HL-60 (cell line): Measurements from ENCODE around the gene TULP4.
"Not testable (repeated sequence)": the region's sequence is repeated elsewhere in the genome, so short reads cannot be mapped to it uniquely, and the experiment has no call there.

Experiments used
- DNase-seq, 2 experiments: peaks; one replicate each; pipeline ENCODE4 v3.0.0-alpha.2; 2010 to 2020; ENCODE audit warnings: low read depth in 1 of 2, low spot score in 1 of 2
- H3K27ac ChIP-seq: fragments of 250-450 bp; sonication (Bioruptor Pico); replicated peaks from 2 replicates; pipeline ENCODE4 v1.5.1; 2020; ENCODE audit warnings: mild to moderate bottlenecking, moderate library complexity
- H3K27me3 ChIP-seq: fragments of 250-450 bp; sonication (Bioruptor Pico); 2 replicates; pipeline ENCODE4 v1.5.1; 2021; ENCODE audit warnings: mild to moderate bottlenecking, moderate library complexity; ENCODE audit not compliant: insufficient read depth, poor library complexity, severe bottlenecking
- H3K4me3 ChIP-seq: replicated peaks from 2 replicates; pipeline ENCODE4 v1.5.1; 2011; ENCODE audit warnings: mild to moderate bottlenecking, control low read depth, low read length; ENCODE audit not compliant: insufficient read depth
- GABPA ChIP-seq: IDR thresholded peaks from 2 replicates; pipeline ENCODE4 v1.6.1; 2012; ENCODE audit warnings: low read depth
- POLR2AphosphoS5 ChIP-seq: IDR thresholded peaks from 2 replicates; pipeline ENCODE4 v1.6.1; 2012; ENCODE audit warnings: low read depth
- SPI1 ChIP-seq: IDR thresholded peaks from 2 replicates; pipeline ENCODE4 v1.6.1; 2012; ENCODE audit warnings: low read depth, mild to moderate bottlenecking, borderline replicate concordance
- TF ChIP-seq, protein P1 (sequence below): IDR thresholded peaks from one replicate; pipeline ENCODE4 v1.5.1; 2011; ENCODE audit warnings: low read length, control low read depth, inconsistent platforms; ENCODE audit not compliant: insufficient read depth
- TF ChIP-seq, protein P2 (sequence below): IDR thresholded peaks from 2 replicates; pipeline ENCODE4 v1.6.1; 2012; ENCODE audit warnings: low read depth; ENCODE audit not compliant: insufficient replicate concordance

TULP4 gene

GRCh38 chr6:158402184-158402583 lies 89.9 kb downstream of the TULP4 start:
- H3K4me3 ChIP-seq: no peak overlapping the region
- H3K27ac ChIP-seq: no peak overlapping the region
- DNase-seq: no peak
- no peaks in the 10 kb centered on the region for H3K27me3 ChIP-seq
- no peak for TF ChIP-seq GABPA
- TF ChIP-seq, protein P1, sequence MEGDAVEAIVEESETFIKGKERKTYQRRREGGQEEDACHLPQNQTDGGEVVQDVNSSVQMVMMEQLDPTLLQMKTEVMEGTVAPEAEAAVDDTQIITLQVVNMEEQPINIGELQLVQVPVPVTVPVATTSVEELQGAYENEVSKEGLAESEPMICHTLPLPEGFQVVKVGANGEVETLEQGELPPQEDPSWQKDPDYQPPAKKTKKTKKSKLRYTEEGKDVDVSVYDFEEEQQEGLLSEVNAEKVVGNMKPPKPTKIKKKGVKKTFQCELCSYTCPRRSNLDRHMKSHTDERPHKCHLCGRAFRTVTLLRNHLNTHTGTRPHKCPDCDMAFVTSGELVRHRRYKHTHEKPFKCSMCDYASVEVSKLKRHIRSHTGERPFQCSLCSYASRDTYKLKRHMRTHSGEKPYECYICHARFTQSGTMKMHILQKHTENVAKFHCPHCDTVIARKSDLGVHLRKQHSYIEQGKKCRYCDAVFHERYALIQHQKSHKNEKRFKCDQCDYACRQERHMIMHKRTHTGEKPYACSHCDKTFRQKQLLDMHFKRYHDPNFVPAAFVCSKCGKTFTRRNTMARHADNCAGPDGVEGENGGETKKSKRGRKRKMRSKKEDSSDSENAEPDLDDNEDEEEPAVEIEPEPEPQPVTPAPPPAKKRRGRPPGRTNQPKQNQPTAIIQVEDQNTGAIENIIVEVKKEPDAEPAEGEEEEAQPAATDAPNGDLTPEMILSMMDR: no peak
- no peak for TF ChIP-seq SPI1
- TF ChIP-seq, protein P2, sequence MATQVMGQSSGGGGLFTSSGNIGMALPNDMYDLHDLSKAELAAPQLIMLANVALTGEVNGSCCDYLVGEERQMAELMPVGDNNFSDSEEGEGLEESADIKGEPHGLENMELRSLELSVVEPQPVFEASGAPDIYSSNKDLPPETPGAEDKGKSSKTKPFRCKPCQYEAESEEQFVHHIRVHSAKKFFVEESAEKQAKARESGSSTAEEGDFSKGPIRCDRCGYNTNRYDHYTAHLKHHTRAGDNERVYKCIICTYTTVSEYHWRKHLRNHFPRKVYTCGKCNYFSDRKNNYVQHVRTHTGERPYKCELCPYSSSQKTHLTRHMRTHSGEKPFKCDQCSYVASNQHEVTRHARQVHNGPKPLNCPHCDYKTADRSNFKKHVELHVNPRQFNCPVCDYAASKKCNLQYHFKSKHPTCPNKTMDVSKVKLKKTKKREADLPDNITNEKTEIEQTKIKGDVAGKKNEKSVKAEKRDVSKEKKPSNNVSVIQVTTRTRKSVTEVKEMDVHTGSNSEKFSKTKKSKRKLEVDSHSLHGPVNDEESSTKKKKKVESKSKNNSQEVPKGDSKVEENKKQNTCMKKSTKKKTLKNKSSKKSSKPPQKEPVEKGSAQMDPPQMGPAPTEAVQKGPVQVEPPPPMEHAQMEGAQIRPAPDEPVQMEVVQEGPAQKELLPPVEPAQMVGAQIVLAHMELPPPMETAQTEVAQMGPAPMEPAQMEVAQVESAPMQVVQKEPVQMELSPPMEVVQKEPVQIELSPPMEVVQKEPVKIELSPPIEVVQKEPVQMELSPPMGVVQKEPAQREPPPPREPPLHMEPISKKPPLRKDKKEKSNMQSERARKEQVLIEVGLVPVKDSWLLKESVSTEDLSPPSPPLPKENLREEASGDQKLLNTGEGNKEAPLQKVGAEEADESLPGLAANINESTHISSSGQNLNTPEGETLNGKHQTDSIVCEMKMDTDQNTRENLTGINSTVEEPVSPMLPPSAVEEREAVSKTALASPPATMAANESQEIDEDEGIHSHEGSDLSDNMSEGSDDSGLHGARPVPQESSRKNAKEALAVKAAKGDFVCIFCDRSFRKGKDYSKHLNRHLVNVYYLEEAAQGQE: no peak
- TF ChIP-seq POLR2AphosphoS5: no peak

DNA sequence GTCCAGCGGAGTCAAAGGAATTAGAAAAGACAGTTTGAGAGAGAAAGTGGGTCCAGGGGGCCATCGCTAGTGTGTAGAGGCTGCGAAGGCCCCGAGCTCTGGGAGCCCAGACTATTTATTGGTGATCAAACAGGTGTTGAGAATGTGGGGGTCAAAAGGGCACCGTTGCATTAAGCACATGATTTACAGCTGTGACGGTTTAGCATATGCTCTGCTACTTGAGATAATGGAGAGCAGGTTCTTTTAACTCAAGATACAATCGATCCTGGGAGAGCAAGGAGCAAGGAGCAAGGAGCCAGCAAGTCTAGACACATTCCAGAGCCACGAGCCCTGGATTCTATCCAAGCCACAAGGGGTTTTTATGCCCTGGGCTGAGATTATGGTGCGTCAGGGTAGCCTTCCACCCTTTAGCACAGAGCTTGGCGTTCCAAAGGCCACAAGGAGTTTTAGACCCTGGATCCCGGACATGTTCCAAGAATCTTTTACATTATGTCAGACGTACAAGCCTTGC lies 93.1 kb downstream of the TULP4 start:
- not testable (repeated sequence) for H3K27ac ChIP-seq, H3K4me3 ChIP-seq, H3K27me3 ChIP-seq, DNase-seq

DNA sequence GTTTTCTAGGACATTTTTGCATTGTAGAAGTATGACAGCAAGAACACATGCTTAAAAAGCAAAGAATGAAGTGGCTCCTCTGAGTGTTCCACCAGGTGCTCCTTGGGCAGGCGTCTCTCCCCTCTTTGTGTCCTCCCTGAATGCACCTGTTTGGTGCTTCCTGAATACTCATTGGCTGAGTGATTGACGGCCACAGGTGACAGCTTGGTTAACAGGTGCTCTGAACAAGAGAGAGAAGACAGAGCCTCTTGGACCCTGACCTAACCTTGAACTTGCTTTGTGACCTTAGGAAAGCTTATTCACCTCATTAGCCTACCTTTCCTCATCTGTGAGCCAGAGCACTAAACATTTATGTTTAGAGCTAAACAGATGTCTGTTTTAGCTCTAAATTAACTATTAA lies 93.7 kb downstream of the TULP4 start:
- no peaks in the 10 kb centered on the region for H3K27me3 ChIP-seq
- DNase-seq: no peak
- no peak overlapping the region for H3K27ac ChIP-seq
- no peak overlapping the region for H3K4me3 ChIP-seq
- TF ChIP-seq, protein P1: no peak
- TF ChIP-seq POLR2AphosphoS5 (no peak), SPI1 (no peak), GABPA (no peak)
- TF ChIP-seq, protein P2: no peak

DNA sequence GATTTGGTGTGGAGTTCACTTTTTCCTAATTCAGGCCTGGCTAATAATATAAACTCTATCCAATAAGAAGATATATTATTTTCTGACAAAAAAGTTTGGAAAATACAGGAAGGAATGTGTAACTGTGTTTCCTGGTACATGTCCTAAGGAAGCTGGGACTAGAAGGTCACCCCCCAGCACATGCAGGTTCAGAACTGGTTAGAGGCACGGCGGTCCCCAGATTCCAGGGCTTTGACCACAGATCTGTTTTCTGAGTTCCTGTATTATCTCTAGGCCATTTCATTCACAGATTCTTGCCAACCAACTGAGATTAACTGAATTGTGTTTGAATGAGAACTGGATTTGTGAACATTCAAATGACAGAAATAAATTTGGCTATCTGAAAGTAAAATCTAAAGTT lies 94.5 kb downstream of the TULP4 start:
- Histone ChIP-seq H3K27me3 (no peaks in the 10 kb centered on the region), H3K4me3 (no peak overlapping the region), H3K27ac (no peak overlapping the region)
- TF ChIP-seq GABPA (no peak), POLR2AphosphoS5 (no peak), SPI1 (no peak)
- TF ChIP-seq, protein P1: no peak
- TF ChIP-seq, protein P2: no peak
- DNase-seq: no peak
